ENCODE results near the gene SMARCA2.

The SMARCA2 gene

GRCh38 chr9:2214707-2215106, 199.6 kb downstream of the SMARCA2 start:
- no peak for DNase-seq (ENCODE audit: low spot score)

- no peak for DNase-seq (ENCODE audit: low spot score)
These were observed 200.8 kb downstream of the SMARCA2 start for GRCh38 chr9:2215921-2216441.

GRCh38 chr9:2216591-2216990, 201.4 kb downstream of the SMARCA2 start:
- DNase-seq (ENCODE audit: low spot score), result no peak

- DNase-seq (ENCODE audit: low spot score), result no peak
These were observed 202.4 kb downstream of the SMARCA2 start for GRCh38 chr9:2217540-2217939.

GRCh38 chr9:2220036-2220435, 204.9 kb downstream of the SMARCA2 start:
- DNase-seq (ENCODE audit: low spot score), result no peak

- no peak for DNase-seq (ENCODE audit: low spot score)
These were observed 212.2 kb downstream of the SMARCA2 start for GRCh38 chr9:2227144-2227867.

GRCh38 chr9:2228132-2228531, 213.0 kb downstream of the SMARCA2 start:
- no peak for DNase-seq (ENCODE audit: low spot score)

- DNase-seq (ENCODE audit: low spot score), result no peak
These were observed 213.5 kb downstream of the SMARCA2 start for GRCh38 chr9:2228641-2229040.

GRCh38 chr9:2229109-2229721, 214.1 kb downstream of the SMARCA2 start:
- no peak for DNase-seq (ENCODE audit: low spot score)

GRCh38 chr9:2230362-2230761, 215.2 kb downstream of the SMARCA2 start:
- no peak for DNase-seq (ENCODE audit: low spot score)

- DNase-seq (ENCODE audit: low spot score), result no peak
These were observed 216.0 kb downstream of the SMARCA2 start for GRCh38 chr9:2231101-2231500.

GRCh38 chr9:2231829-2232228, 216.7 kb downstream of the SMARCA2 start:
- no peak for DNase-seq (ENCODE audit: low spot score)

- no peak for DNase-seq (ENCODE audit: low spot score)
These were observed 218.1 kb downstream of the SMARCA2 start for GRCh38 chr9:2233274-2233673.

GRCh38 chr9:2234371-2234893, 219.3 kb downstream of the SMARCA2 start:
- DNase-seq (ENCODE audit: low spot score), result no peak

GRCh38 chr9:2235623-2236022, 220.5 kb downstream of the SMARCA2 start:
- DNase-seq (ENCODE audit: low spot score), result no peak

GRCh38 chr9:2236850-2237249, 221.7 kb downstream of the SMARCA2 start:
- DNase-seq (ENCODE audit: low spot score), result no peak

- DNase-seq (ENCODE audit: low spot score), result no peak
These were observed 226.3 kb downstream of the SMARCA2 start for GRCh38 chr9:2241461-2241835.

- peak; percentile 93 for DNase-seq (ENCODE audit: low spot score)
These were observed 226.9 kb downstream of the SMARCA2 start for GRCh38 chr9:2241836-2242741.

- DNase-seq (ENCODE audit: low spot score), result no peak
These were observed 227.7 kb downstream of the SMARCA2 start for GRCh38 chr9:2242831-2243330.
